OCI-LY3 (cell line): ENCODE measurements around the gene SELENOI.

Experiments
- H2AFZ ChIP-seq: fragments of 200-600, 300-600 bp; shearing (Covaris generic); 2 replicates; pipeline ENCODE4 v1.6.0; 2014; ENCODE audit warnings: antibody characterized with exemption, low read depth, low read length
- H3K27ac ChIP-seq: fragments of 200-600, 300-600 bp; sonication (generic); 2 replicates; pipeline ENCODE4 v1.5.1; 2014; ENCODE audit warnings: mild to moderate bottlenecking, low read length, moderate library complexity, mixed read lengths
- H3K27me3 ChIP-seq: fragments of 200-600, 300-600 bp; sonication (generic); 2 replicates; pipeline ENCODE4 v1.6.1; 2014; ENCODE audit warnings: low read depth, low read length, mixed read lengths
- H3K36me3 ChIP-seq: fragments of 200-600, 300-600 bp; sonication (generic); replicated peaks from 2 replicates; pipeline ENCODE3; 2014; ENCODE audit warnings: low read depth, low read length, mixed read lengths
- H3K4me1 ChIP-seq: fragments of 300-600, 200-600 bp; sonication (generic); 2 replicates; pipeline ENCODE4 v1.6.1; 2014; ENCODE audit warnings: low read length, mixed read lengths
- H3K4me2 ChIP-seq: fragments of 200-600, 300-600 bp; sonication (generic); 2 replicates; pipeline ENCODE4 v1.6.1; 2014; ENCODE audit warnings: low read length, mixed read lengths
- H3K4me3 ChIP-seq: fragments of 300-600, 200-600 bp; sonication (generic); 2 replicates; pipeline ENCODE4 v1.5.1; 2014; ENCODE audit warnings: antibody characterized with exemption, mild to moderate bottlenecking, low read length, moderate library complexity
- H3K79me2 ChIP-seq: fragments of 300-600, 200-600 bp; shearing (Covaris generic); 2 replicates; pipeline ENCODE4 v1.6.1; 2014; ENCODE audit warnings: mild to moderate bottlenecking, low read length, mixed read lengths
- H3K9ac ChIP-seq: fragments of 300-600, 200-600 bp; shearing (Covaris generic); 2 replicates; pipeline ENCODE4 v1.6.0; 2014; ENCODE audit warnings: mild to moderate bottlenecking, low read length, moderate library complexity
- H3K9me3 ChIP-seq: fragments of 200-600, 300-600 bp; shearing (Covaris generic); 2 replicates; pipeline ENCODE4 v1.6.1; 2014; ENCODE audit warnings: low read length, mixed read lengths; ENCODE audit not compliant: insufficient read depth
- H4K20me1 ChIP-seq: fragments of 200-600, 300-600 bp; sonication (generic); 2 replicates; pipeline ENCODE4 v1.6.1; 2016; ENCODE audit warnings: low read length, mixed read lengths; ENCODE audit not compliant: insufficient read depth
- EZH2phosphoT487 ChIP-seq: fragments of 200-600 bp; shearing (Covaris generic); IDR thresholded peaks from 2 replicates; pipeline ENCODE4 v1.6.1; 2018; ENCODE audit warnings: antibody characterized with exemption, mixed run types, low read depth
- TF ChIP-seq, protein P1 (sequence below): fragments of 200-600, 300-600 bp; sonication (generic); IDR thresholded peaks from 2 replicates; pipeline ENCODE4 v1.5.1; 2014; ENCODE audit warnings: antibody characterized with exemption, low read length, low read depth

Gene SELENOI

GRCh38 chr2:26396734-26397298 is 50.9 kb downstream of the SELENOI start:
- H3K36me3 ChIP-seq, result peaks cover 14% of the 10 kb centered on the region
- no peaks in the 10 kb centered on the region for H3K4me1 ChIP-seq
- H4K20me1 ChIP-seq, result no peaks in the 10 kb centered on the region
- no peaks in the 10 kb centered on the region for H3K27me3 ChIP-seq
- no peak overlapping the region for H3K4me2 ChIP-seq
- no peaks in the 10 kb centered on the region for H3K79me2 ChIP-seq
- no peak overlapping the region for H2AFZ ChIP-seq
- H3K9ac ChIP-seq, result no peak overlapping the region
- H3K27ac ChIP-seq, result no peak overlapping the region
- no peak overlapping the region for H3K4me3 ChIP-seq
- TF ChIP-seq EZH2phosphoT487, result no peak
- no peaks in the 10 kb centered on the region for H3K9me3 ChIP-seq

DNA sequence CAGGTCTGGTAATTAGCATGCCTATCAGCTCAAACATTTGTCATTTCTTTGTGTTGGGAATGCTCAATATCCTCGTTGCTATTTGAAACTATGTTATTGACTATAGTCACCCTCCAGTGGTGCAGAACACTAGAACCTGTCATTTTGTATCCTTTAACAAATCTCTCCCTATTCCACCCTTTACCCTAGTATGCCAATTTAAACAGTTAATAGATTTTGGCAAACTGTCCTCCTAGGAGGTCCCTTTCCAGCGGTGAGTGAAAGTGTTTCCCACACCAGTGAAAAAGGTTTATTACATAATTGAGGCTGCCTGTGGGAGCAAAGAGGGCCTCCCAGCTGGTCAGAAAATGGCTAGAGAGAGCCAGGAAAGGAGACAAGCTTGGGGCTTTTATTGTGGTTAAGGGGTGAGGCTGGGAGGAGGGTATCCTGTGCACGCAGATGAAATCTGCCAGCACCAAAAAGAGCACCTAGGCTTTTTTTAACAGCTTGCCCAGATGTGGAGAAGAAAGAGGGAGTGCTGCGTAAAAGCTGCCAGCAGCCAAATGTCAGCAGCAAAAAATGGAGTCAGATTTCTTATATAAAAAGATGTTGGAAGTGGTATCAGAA is 53.9 kb downstream of the SELENOI start:
- Histone ChIP-seq H4K20me1 (no peaks in the 10 kb centered on the region), H3K4me1 (no peaks in the 10 kb centered on the region), H3K9me3 (no peaks in the 10 kb centered on the region), H2AFZ (no peak overlapping the region), H3K27ac (no peak overlapping the region), H3K4me3 (no peak overlapping the region), H3K4me2 (no peak overlapping the region), H3K9ac (no peak overlapping the region), H3K79me2 (no peaks in the 10 kb centered on the region), H3K27me3 (no peaks in the 10 kb centered on the region), H3K36me3 (peaks cover 4% of the 10 kb centered on the region)
- TF ChIP-seq EZH2phosphoT487, result no peak
- TF ChIP-seq, protein P1, sequence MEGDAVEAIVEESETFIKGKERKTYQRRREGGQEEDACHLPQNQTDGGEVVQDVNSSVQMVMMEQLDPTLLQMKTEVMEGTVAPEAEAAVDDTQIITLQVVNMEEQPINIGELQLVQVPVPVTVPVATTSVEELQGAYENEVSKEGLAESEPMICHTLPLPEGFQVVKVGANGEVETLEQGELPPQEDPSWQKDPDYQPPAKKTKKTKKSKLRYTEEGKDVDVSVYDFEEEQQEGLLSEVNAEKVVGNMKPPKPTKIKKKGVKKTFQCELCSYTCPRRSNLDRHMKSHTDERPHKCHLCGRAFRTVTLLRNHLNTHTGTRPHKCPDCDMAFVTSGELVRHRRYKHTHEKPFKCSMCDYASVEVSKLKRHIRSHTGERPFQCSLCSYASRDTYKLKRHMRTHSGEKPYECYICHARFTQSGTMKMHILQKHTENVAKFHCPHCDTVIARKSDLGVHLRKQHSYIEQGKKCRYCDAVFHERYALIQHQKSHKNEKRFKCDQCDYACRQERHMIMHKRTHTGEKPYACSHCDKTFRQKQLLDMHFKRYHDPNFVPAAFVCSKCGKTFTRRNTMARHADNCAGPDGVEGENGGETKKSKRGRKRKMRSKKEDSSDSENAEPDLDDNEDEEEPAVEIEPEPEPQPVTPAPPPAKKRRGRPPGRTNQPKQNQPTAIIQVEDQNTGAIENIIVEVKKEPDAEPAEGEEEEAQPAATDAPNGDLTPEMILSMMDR, result no peak

- H3K9me3 ChIP-seq, result no peaks in the 10 kb centered on the region
- H3K4me2 ChIP-seq, result no peak overlapping the region
- TF ChIP-seq, protein P1, result no peak
- no peak for TF ChIP-seq EZH2phosphoT487
- no peaks in the 10 kb centered on the region for H3K36me3 ChIP-seq
- H3K9ac ChIP-seq, result no peak overlapping the region
- H3K79me2 ChIP-seq, result no peaks in the 10 kb centered on the region
- H3K4me3 ChIP-seq, result no peak overlapping the region
- no peaks in the 10 kb centered on the region for H3K27me3 ChIP-seq
- no peaks in the 10 kb centered on the region for H3K4me1 ChIP-seq
- H4K20me1 ChIP-seq, result no peaks in the 10 kb centered on the region
- H3K27ac ChIP-seq, result no peak overlapping the region
- H2AFZ ChIP-seq, result no peak overlapping the region
Observed at GRCh38 chr2:26400723-26401122, 54.8 kb downstream of the SELENOI start.

DNA sequence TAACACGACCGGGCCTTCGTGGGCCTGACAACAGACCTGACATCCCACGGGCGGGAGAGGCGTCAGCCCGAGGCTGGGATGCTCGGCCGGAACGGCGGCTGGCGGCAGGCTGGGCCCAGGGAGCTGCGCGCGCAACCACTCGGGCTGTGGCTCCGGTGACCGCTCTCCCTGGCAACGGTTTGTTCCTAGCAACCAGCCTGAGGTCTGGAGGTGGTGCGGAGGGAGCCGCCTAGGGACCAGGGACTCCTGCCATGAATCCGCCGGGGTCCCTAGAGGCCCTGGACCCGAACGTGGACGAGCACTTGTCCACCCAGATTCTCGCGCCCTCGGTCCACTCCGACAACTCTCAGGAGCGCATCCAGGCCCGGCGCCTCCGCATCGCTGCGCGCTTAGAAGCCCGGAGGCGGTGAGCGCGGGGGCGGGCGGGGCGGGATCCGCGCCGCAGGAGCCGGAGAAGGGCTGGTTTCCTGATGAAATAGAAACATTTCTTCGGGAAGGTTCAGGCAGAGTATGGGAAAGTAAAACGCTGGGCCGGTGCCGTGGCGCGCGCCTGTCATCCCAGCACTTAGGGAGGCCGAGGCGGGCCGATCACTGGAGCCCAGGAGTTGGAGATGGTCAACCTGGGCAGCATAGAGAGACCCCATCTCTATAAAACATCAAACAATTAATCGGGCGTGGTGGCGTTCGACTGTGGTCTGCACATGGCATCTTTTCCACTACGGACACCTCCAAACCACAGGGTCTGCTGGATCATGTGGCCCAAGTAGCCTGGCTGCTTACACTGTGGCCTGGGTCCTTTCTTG is 56.0 kb downstream of the SELENOI start, which contains the start of gene DRC1:
Gene DRC1, plus strand, starts transcription at position 182 of the 803 bp plus-strand sequence. Its CDS starts 70 bp downstream, at position 252.
- no peaks in the 10 kb centered on the region for H3K4me1 ChIP-seq
- no peaks in the 10 kb centered on the region for H3K27me3 ChIP-seq
- no peak within 1 kb of the TSS for H3K9ac ChIP-seq
- H4K20me1 ChIP-seq, result no peaks in the 10 kb centered on the region
- H3K4me3 ChIP-seq, result no peak within 1 kb of the TSS
- no peaks in the 10 kb centered on the region for H3K79me2 ChIP-seq
- H3K36me3 ChIP-seq, result no peaks in the 10 kb centered on the region
- TF ChIP-seq, protein P1, result no peak
- TF ChIP-seq EZH2phosphoT487, result no peak
- H3K4me2 ChIP-seq, result no peak within 1 kb of the TSS
- no peaks in the 10 kb centered on the region for H3K9me3 ChIP-seq
- no peak within 1 kb of the TSS for H3K27ac ChIP-seq
- H2AFZ ChIP-seq, result no peak within 1 kb of the TSS
